ENCODE measurements around the gene HLF.
"Not testable (repeated sequence)": the region's sequence is repeated elsewhere in the genome, so short reads cannot be mapped to it uniquely, and the experiment has no call there.

HLF gene

GRCh38 chr17:55312852-55313251 is 48.1 kb downstream of the HLF start:
- DNase-seq (ENCODE audit: low read depth), result no peak

DNA sequence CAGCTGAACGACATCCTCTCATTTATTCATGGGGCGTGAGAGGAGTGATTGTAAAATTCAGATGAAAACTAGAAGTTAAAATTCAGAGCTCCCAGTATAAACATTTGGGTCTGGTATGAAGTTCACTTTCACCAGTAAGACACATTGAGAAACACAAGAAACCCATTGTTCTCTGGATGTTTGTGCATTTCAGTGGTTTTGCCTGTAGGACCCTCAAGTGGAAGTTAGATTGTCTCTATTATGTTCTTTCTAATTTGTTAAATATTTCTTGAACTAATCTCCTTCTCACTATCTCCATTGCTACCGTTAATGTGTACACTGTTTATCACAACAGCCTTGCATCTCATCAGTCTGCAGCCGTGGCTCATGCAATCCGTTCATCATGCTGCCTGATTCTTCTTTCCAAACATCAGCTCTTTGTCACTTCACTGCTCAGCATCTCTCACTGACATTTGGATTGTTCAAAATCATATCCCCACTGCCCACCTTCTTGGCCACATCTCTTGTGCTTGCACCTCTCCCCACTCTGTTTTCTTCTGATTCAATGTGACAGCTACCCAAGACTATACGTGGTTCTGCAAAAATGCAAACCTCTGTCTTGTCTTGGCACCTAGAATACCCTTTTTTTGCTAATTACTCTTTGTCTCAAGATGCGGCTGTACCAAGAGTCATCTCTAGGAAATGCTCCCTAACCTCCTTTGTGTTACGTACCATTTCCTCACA is 49.5 kb downstream of the HLF start:
- no peak for DNase-seq (ENCODE audit: low read depth)

- no peak for DNase-seq (ENCODE audit: low read depth)
Observed at GRCh38 chr17:55314784-55315491, 50.2 kb downstream of the HLF start.

GRCh38 chr17:55316499-55316898 is 51.7 kb downstream of the HLF start:
- DNase-seq (ENCODE audit: low read depth), result no peak

GRCh38 chr17:55317284-55317683 is 52.5 kb downstream of the HLF start:
- DNase-seq (ENCODE audit: low read depth), result no peak

- DNase-seq (ENCODE audit: low read depth), result no peak
Observed at GRCh38 chr17:55318081-55318480, 53.3 kb downstream of the HLF start.

DNA sequence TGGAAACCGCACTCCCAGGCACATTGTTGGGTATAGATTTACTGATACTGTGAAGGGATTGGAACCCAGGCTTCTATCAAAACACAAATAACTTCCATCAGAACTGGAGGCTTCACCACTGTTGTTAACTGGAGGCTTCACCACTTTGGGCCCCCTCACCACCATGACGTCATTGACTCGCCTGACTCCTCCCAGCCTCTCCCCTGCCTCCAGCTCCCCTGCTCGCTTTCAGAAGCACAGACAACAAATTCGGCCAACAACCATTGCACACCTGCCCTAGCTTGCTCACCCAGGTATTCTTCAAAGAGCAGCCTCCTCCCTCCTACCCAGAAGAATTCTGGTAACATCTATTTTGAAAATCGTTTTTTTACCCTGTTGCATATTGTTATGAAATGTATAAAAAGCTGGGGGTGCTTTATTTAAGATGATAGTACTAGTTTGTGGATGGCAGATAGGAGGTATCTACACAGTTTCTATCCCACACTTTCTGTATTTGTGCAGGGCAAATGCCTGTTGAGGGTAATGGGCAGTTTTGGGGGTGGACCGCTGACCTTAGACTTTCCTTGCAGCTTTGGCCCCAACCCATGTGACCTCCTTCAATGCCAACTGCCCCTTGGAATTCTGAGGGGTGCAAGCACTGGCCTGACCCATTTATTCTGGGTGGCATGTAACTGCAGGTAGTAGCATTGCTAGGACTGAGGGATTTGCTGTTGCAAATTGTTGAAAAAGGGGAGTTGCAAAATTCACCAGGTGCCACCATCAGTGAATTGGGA is 54.1 kb downstream of the HLF start:
- no peak for DNase-seq (ENCODE audit: low read depth)

- no peak for DNase-seq (ENCODE audit: low read depth)
Observed at GRCh38 chr17:55319933-55320593, 55.3 kb downstream of the HLF start.

DNA sequence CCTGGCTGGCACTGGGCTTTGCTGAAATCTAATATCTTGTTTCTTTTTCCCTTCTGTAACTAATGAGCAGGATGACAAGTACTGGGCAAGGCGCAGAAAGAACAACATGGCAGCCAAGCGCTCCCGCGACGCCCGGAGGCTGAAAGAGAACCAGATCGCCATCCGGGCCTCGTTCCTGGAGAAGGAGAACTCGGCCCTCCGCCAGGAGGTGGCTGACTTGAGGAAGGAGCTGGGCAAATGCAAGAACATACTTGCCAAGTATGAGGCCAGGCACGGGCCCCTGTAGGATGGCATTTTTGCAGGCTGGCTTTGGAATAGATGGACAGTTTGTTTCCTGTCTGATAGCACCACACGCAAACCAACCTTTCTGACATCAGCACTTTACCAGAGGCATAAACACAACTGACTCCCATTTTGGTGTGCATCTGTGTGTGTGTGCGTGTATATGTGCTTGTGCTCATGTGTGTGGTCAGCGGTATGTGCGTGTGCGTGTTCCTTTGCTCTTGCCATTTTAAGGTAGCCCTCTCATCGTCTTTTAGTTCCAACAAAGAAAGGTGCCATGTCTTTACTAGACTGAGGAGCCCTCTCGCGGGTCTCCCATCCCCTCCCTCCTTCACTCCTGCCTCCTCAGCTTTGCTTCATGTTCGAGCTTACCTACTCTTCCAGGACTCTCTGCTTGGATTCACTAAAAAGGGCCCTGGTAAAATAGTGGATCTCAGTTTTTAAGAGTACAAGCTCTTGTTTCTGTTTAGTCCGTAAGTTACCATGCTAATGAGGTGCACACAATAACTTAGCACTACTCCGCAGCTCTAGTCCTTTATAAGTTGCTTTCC is 56.0 kb downstream of the HLF start:
- DNase-seq (ENCODE audit: low read depth), result no peak

GRCh38 chr17:55321427-55322060 is 56.8 kb downstream of the HLF start:
- DNase-seq (ENCODE audit: low read depth), result no peak

DNA sequence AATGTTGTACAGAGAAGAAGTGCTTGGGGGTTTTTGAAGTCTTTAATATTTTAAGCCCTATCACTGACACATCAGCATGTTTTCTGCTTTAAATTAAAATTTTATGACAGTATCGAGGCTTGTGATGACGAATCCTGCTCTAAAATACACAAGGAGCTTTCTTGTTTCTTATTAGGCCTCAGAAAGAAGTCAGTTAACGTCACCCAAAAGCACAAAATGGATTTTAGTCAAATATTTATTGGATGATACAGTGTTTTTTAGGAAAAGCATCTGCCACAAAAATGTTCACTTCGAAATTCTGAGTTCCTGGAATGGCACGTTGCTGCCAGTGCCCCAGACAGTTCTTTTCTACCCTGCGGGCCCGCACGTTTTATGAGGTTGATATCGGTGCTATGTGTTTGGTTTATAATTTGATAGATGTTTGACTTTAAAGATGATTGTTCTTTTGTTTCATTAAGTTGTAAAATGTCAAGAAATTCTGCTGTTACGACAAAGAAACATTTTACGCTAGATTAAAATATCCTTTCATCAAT is 57.8 kb downstream of the HLF start:
- DNase-seq (ENCODE audit: low read depth), result no peak

DNA sequence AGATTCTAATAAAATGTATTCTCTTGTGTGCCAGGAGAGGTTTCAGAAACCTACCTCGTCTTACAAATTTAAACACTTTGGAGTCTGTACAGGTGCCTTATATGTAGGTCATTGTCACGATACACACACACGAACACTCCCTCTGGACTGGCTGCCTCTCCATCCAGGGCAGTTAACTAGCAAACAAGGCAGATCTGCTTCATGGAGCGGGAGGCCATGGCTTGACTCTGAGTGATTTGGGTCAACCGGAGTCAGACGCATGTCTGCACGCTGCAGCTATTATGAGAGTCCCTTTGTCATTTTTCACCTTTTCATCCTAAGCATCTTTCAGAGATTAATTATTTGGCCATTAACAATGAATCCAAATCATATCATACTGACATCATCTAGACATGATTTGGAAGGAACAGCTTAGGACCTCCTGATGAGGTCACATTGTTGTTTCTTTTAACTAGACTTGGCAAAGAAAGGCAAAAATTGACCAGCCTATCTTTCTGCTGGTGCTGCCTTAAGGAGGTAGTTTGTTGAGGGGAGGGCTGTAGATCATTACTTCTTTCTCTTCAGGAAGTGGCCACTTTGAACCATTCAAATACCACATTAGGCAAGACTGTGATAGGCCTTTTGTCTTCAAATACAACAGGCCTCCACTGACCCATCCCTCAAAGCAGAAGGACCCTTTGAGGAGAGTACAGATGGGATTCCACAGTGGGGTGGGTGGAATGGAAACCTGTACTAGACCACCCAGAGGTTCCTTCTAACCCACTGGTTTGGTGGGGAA is 58.9 kb downstream of the HLF start:
- DNase-seq (ENCODE audit: low read depth), result no peak

DNA sequence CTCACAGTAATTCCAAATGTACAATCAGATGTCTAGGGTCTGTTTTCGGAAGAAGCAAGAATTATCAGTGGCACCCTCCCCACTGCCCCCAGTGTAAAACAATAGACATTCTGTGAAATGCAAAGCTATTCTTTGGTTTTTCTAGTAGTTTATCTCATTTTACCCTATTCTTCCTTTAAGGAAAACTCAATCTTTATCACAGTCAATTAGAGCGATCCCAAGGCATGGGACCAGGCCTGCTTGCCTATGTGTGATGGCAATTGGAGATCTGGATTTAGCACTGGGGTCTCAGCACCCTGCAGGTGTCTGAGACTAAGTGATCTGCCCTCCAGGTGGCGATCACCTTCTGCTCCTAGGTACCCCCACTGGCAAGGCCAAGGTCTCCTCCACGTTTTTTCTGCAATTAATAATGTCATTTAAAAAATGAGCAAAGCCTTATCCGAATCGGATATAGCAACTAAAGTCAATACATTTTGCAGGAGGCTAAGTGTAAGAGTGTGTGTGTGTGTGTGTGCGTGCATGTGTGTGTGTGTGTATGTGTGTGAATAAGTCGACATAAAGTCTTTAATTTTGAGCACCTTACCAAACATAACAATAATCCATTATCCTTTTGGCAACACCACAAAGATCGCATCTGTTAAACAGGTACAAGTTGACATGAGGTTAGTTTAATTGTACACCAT is 59.7 kb downstream of the HLF start:
- no peak for DNase-seq (ENCODE audit: low read depth)

DNA sequence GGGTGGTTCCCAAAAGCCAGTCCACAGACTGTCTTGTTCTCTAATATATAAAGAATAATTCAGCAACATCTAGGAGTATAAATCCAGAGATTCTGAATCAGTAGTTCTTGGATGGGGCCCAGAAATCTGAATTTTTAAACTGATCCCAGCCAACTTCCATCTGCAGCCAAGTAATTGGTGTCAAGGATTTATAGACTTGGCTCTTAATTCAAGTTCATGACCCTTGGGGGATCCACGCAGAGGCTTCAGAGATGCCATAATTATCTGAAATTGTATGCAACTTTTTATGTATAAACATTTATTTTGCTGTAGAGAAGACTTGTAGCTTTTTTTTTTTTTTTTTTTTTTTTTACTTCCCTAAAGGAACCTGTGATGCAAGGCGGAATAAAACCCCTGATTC is 60.6 kb downstream of the HLF start:
- no peak for DNase-seq (ENCODE audit: low read depth)

DNA sequence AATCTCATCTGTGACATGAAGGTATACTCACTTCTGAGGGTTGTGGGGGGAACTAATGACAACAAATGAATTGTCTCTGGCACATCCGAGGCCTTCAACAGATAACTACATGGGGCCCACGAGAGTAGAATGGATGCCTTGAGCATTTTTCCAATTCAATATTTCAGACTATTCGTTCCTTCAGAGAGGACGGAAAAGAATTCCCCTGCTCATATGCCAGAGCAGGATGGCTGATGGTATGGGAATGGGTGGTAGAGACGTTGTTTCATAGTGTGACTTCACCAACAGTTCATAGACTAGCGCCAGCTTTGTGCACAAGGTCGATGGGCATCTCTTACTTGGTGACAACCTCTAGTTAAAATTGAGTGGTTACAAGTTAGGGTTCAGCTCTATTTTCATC is 61.3 kb downstream of the HLF start:
- no peak for DNase-seq (ENCODE audit: low read depth)

DNA sequence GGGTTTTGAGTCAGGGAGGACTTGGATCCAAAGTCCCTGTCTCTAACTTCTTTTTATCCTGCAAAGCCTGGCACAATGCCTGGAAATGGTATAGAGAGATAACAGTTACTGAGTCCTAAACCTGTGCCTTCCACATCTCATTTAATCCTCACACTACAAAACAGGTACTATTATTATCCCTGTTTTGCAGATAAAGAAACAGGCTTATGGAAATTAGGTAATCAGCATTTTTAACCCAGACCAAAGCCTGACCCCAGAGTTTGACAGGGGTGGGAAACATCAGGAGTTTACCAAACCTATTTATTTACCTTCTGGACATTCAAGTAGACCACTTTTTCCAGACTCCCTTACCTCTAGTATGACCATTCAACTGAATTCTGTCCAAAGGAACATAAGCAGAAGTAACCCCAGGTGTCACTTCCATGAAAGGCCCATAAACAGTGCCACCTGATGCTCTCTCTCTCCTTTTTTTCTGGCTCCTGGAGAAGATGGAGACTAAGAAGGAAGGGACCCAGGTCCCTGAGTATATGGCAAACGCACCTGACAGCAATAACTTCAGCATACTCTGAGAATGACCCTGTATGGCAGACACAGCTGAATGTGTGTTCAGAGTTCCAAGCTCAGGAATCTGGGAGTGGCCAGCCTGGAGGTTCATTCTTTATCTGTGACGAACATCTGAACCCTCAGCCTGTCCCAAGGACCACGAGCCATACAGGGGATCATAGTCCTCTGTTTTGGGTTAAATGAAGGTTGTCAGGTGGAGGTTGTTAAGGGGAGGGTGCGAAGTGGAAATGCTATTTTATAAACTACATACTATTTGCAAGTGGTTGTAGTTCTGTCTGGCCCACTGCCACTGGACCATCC is 62.7 kb downstream of the HLF start:
- no peak for DNase-seq (ENCODE audit: low read depth)

- not testable (repeated sequence) for DNase-seq (ENCODE audit: low read depth)
Observed at GRCh38 chr17:55328514-55328913, 63.8 kb downstream of the HLF start.

GRCh38 chr17:55330344-55330933 is 65.7 kb downstream of the HLF start:
- DNase-seq (ENCODE audit: low read depth), result no peak

All from CMK (cell line).